Measurements from ENCODE around the gene BMAL2. TPM values are rescaled to one million over a fixed set of nuclear protein-coding genes. Genes with fewer than 3 reads are reported as not detected.

Gene BMAL2, protein sequence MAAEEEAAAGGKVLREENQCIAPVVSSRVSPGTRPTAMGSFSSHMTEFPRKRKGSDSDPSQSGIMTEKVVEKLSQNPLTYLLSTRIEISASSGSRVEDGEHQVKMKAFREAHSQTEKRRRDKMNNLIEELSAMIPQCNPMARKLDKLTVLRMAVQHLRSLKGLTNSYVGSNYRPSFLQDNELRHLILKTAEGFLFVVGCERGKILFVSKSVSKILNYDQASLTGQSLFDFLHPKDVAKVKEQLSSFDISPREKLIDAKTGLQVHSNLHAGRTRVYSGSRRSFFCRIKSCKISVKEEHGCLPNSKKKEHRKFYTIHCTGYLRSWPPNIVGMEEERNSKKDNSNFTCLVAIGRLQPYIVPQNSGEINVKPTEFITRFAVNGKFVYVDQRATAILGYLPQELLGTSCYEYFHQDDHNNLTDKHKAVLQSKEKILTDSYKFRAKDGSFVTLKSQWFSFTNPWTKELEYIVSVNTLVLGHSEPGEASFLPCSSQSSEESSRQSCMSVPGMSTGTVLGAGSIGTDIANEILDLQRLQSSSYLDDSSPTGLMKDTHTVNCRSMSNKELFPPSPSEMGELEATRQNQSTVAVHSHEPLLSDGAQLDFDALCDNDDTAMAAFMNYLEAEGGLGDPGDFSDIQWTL
- 6.6 and 29.8 TPM in 2 replicates for total RNA-seq (ENCODE audit: low replicate concordance)

GRCh38 chr12:27332714-27333402, at the start of gene BMAL2:
Gene BMAL2 (plus strand): TSS chr12:27332836. CDS start chr12:27333073, 237 bp downstream.

Other genes with a start within 250 kb of the BMAL2 start
- gene STK38L, start 88.5 kb upstream of the BMAL2 start, total RNA-seq (ENCODE audit: low replicate concordance): 9.7 and 97.1 TPM in 2 replicates
- gene SMCO2, start 113.9 kb downstream of the BMAL2 start, total RNA-seq (ENCODE audit: low replicate concordance): 0.08 TPM in 1 of 2 replicates, not detected in the other
- 70.1 and 78.1 TPM in 2 replicates for gene PPFIBP1, start 191.4 kb downstream of the BMAL2 start, total RNA-seq (ENCODE audit: low replicate concordance)

Data from smooth muscle cell of the coronary artery (primary cell).